ENCODE data around the gene NUP93.
"Not testable (repeated sequence)": the region's sequence is repeated elsewhere in the genome, so short reads cannot be mapped to it uniquely, and the experiment has no call there.

Gene NUP93

GRCh38 chr16:56709443-56710040 lies 20.4 kb upstream of the NUP93 start:
- DNase-seq (ENCODE audit: low spot score) = no peak

DNA sequence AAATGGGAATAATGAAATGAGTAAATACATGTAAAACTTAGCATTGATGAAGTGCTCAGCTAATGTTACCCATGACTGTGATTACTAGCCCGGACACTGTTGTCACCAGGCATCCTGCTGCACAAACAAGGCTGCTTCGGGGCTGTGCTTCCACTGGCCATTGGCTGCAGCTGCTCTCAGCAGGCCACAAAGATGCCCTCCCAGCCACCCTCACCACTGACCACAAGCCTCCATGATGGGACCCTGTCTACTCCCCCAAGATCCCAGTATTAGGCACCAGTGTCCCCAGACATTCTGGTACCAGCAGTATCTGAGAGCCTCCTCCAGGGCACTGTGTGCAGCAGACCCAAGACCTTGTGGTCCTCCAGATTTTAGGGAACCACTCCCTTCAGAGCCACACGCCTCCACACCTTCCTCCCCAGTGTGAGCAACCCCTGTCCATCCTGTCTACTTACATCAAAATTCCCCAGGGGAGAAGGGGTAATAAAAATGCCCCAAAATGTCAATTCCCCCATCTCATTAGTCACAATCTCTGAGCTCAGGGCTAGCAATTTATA lies 19.7 kb upstream of the NUP93 start:
- no peak for DNase-seq (ENCODE audit: low spot score)

DNA sequence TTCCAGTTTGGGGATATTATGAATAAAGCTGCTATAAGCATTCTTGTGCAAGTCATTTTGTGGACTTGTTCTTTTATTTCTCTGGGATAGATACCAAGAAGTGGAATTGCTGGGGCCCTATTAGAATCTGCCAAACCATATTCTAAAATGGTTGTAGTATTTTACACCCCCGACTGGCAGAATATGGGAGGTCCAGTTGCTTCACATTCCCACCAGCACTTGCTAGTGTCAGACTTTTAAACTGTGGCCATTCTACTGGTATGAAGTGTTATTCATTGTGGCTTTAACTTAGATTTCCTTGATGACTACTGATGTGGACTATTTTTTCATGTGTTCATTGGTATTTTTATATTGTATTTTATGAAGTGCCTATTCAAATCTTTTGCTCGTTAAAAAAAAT lies 18.1 kb upstream of the NUP93 start:
- DNase-seq (ENCODE audit: low spot score) = no peak

DNA sequence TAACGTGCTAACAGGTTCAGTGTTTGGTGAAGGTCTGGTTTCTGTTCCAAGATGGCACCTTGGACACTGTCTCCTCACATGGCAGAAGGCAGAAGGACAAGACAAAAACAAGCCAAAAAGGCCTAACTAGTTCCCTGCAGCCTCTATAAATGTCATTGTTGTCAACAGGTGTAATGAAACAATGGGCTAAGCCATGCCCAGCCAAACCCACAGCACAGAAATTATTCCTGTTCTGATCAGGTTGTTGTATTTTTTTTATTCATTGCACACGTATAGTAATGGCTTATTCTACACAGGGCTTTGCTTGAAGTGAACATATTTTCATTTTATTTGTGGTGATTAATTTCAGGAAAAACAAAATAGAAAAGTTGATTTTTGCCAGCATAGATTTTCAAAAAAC lies 16.1 kb upstream of the NUP93 start:
- no peak for DNase-seq (ENCODE audit: low spot score)

- DNase-seq (ENCODE audit: low spot score) = no peak
Measured at GRCh38 chr16:56715126-56715525, 14.8 kb upstream of the NUP93 start.

DNA sequence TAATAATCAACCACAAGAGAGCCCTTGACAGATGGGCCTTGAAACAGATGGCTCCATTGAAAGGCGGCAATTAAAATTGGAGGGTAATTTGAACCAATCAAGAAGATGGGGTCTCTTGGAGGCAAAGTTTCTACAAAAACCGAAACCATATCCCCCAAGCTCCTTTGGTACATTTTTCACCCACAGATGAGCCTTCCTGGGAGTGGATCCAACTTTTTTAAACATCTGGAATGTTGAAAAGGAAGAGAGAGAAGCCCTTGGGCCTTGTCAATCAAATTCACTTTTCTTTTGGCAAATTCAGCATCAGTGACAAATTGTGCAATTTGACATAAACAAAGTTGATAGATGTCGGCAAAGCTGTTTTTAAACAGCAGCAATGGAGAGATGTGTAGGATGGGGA lies 13.2 kb upstream of the NUP93 start:
- no peak for DNase-seq (ENCODE audit: low spot score)

DNA sequence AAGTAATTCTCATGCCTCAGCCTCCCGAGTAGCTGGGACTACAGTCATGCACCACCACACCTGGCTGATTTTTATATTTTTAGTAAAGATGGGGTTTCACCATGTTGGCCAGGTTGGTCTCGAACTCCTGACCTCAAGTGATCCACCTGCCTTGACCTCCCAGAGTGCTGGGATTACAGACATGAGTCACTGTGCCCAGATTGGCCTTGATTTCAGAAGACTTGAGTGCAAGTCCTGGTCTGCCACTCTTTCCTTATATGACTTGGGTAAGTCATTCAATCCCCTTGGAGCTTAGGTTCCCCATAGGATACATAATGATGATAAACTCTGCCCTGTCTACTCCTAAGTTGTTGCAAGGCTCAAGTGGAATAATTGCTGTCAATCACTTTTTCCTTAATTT lies 12.4 kb upstream of the NUP93 start:
- peak; percentile 25 for DNase-seq (ENCODE audit: low spot score)

- DNase-seq (ENCODE audit: low spot score) = no peak
Measured at GRCh38 chr16:56722200-56722842, 7.6 kb upstream of the NUP93 start.

- DNase-seq (ENCODE audit: low spot score) = no peak
Measured at GRCh38 chr16:56724191-56724590, 5.7 kb upstream of the NUP93 start.

- no peak for DNase-seq (ENCODE audit: low spot score)
Measured at GRCh38 chr16:56726283-56726682, 3.6 kb upstream of the NUP93 start.

DNA sequence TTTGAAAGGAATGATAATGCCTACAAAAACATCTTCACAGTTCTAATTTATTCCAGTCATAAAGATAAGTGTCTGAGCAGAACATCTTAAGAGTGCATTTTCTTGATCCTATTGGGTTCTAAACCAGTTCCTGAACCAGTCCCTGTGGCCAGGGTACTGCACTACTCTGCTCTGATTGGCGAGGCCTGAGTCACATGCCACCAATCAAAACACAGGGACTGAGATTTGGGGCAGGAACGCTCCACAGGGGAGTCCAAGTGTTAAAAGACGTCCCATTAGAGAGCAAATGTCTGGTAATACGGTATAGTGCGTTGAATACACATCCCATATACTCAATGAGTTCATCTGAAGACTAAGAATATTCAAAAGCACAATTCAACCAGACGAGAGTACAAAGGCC lies 3.0 kb upstream of the NUP93 start:
- DNase-seq (ENCODE audit: low spot score) = no peak

GRCh38 chr16:56728027-56728426 lies 1.9 kb upstream of the NUP93 start:
- DNase-seq (ENCODE audit: low spot score) = no peak

DNA sequence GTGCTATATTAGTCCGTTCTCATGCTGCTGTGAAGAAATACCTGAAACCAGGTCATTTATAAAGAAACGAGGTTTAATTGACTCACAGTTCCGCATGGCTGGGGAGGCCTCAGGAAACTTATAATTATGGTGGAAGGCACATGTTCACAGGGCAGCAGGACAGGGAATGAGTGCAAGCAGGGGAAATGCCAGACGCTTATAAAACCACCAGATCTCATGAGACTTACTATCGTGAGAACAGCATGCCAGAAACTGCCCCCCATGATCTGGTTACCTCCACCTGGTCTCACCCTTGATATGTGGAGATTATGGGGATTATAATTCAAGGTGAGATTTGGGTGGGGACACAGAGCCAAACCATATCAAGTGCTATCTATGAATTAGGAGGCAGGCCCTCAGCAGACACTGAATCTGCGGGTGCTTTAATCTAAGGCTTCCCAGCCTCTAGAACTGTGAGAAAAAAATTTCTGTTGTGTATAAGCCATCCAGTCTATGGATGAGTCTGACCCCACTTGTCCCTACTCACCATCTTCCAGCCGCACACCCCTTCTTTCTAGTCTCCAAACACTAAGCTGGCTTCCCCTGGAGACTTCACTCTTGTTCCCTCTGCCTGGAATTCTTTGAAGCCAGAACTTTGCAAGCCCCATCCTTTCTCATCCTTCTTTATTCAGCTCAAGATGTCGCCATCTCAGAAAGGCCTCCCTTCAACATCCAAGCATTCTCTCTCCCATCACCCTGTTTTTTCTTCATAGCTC lies 772 bp upstream of the NUP93 start:
- peak; percentile 78 for DNase-seq (ENCODE audit: low spot score)

- DNase-seq (ENCODE audit: low spot score) = no peak
Measured at GRCh38 chr16:56732366-56732765, 2.4 kb downstream of the NUP93 start.

GRCh38 chr16:56732832-56733231 lies 2.9 kb downstream of the NUP93 start:
- DNase-seq (ENCODE audit: low spot score) = no peak

DNA sequence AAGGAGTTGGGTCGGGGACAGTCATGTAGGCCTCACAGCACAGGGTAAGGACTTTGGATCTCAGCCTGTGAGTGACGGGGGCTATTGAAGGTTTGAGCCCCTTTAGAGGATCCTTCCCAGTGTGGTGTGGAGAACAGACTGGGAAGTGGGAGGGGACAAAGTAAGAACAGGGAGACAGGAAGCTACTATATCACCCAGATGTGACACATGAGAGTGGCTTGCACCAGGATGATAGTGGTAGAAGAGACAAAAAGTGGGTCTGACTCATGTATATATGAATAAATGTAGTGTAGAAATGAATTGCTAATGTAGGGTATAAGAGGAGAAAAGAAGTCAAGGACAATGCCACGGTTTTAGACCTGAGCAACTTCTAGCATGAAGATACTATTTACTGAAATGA lies 4.5 kb downstream of the NUP93 start:
- DNase-seq (ENCODE audit: low spot score) = peak; percentile 54

GRCh38 chr16:56736476-56736875 lies 6.5 kb downstream of the NUP93 start:
- DNase-seq (ENCODE audit: low spot score) = no peak

DNA sequence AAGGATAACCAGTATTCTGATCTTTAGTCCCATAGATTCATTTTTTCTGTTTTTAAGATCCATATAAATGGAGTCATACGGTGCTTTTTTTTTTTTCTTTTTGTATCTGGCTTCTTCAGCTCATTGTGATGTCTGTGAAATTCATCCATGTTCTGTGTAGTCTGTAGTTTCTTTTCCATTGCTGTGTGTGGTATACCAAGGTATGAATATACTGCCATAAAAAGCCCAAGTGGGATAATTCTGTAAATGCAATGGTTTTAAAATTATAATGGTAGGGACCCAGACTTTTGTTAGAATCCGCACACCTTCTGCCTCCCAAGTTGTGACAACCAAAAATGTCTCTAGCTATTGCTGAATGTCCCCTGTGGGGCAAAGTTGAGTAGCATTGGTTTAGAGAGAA lies 7.6 kb downstream of the NUP93 start:
- DNase-seq (ENCODE audit: low spot score) = no peak

DNA sequence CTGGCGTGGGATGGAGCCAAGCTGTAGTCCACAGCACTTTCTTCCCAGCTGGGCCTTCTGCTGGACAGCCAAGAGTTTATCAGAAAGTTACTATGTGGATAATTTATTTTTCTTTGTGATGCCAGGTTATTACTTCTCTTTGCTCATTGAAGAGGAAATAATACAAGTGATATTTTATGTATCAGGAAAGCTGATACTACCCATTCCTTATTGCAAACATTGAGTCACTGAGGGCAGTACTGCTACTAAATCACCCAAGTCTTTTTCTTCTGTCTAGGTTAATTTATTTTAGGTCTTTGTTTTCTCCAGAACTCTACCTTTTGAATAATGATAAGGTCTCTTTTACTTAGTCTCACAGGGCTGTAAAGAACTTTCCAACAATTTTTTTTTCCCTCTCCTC lies 8.3 kb downstream of the NUP93 start:
- no peak for DNase-seq (ENCODE audit: low spot score)

DNA sequence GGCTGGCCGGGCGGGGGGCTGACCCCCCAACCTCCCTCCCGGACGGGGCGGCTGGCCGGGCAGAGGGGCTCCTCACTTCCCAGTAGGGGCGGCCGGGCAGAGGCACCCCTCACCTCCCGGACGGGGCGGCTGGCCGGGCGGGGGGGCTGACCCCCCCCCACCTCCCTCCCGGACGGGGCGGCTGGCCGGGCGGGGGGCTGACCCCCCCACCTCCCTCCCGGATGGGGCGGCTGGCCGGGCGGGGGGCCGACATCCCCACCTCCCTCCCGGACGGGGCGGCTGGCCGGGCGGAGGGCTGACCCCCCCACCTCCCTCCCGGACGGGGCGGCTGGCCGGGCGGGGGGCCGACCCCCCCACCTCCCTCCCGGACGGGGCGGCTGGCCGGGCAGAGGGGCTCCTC lies 9.4 kb downstream of the NUP93 start:
- DNase-seq (ENCODE audit: low spot score) = not testable (repeated sequence)

DNA sequence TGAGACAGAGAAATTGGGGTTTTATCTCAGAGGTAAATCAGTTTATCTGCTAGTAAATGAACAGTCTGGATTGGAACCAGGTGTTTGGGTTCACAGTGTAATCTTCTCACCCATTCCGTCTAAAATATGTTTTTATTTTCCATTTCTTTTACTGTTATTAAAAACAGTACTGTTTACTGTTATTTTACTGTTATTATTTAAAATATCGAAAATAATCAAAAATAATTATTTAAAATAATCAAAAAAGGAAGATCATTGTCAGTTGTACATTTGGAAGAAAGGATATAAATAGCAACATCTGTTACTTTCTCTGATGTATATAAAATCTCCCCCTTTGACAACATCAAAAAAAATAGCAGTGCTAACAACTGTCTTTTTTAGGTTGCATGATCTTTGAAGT lies 11.5 kb downstream of the NUP93 start:
- DNase-seq (ENCODE audit: low spot score) = no peak

DNA sequence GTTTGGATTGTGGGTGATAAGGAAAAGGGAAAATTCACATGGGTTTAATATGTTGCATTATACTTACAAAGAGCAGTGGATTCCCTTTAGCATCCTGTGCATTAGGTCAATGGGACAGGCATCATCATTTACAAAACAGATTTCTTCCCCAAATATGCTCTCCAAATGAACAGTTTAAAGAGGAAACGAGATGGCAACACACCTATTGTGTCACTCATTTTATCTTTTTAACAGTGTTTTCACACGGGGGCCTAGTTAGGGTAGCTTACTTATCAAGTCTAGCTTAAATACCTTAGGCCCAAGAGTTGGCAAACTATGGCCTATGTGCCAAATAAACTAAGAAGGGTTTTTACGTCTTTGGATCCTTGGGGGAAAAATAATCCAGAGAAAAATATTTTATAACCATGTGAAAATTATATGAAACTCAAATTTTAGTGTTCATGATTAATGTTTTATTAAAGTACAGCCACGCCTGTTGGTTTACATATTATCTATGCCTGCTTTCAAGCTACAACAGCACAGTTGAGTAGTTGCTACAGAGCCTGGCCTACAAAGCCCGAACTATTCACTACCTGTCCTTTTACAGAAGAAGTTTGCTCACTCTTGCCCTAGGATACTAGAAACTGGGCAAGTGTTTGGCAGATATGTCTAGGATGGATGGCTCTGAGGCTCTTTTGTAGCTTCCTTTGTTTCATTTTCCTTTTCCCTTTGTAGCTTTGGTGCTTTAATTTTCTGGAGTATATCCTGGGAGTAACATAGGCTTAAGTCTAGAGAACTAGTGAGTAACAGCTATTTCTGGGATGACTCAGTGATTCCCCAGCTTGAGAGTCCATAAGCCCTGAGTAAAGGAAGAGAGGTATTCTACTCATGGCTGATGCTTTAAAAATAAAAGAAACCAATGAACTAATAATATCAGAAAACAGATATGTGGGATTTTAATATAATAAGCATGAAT lies 12.4 kb downstream of the NUP93 start:
- peak; percentile 87 for DNase-seq (ENCODE audit: low spot score)

Data from kidney tubule cell (primary cell).